Thoracic aorta (tissue), 2 donors: ENCODE measurements around the gene CCDC15. TPM values are rescaled to one million over a fixed set of nuclear protein-coding genes. Genes with fewer than 3 reads are reported as not detected.

Experiments
- ATAC-seq: fragments of 150-250 bp; one replicate; pipeline ENCODE4 v1.8.0; 2017; ENCODE audit warnings: low read depth; ENCODE audit not compliant: insufficient number of reproducible peaks, low FRiP score
- DNase-seq: peaks from one replicate; pipeline ENCODE4 v3.0.0-alpha.2; 2020; ENCODE audit warnings: low spot score
- H3K27ac ChIP-seq, 2 donors: fragments of 200-600 bp; sonication (generic); 1 replicate in 1 of 2; 2 replicates in 1 of 2; pipeline ENCODE4 v1.5.1; 2016; ENCODE audit warnings: mild to moderate bottlenecking in 2 of 2, moderate library complexity in 2 of 2
- H3K27me3 ChIP-seq: fragments of 200-600 bp; sonication (generic); replicated peaks from 2 replicates; pipeline ENCODE4 v1.6.0; 2016; ENCODE audit warnings: mild to moderate bottlenecking; ENCODE audit not compliant: insufficient read depth
- H3K36me3 ChIP-seq: fragments of 200-600 bp; sonication (generic); one replicate; pipeline ENCODE4 v1.5.1; 2016
- H3K4me1 ChIP-seq, 2 donors: fragments of 200-600 bp; sonication (generic); 1 replicate in 1 of 2; 2 replicates in 1 of 2; pipeline versions ENCODE4 v1.5.1 to v1.6.0; 2016; ENCODE audit warnings: low read depth in 2 of 2, mild to moderate bottlenecking in 1 of 2; ENCODE audit not compliant: control insufficient read depth in 1 of 2
- H3K4me3 ChIP-seq: fragments of 200-600 bp; sonication (generic); 2 replicates; pipeline ENCODE4 v1.5.1; 2016; ENCODE audit warnings: mild to moderate bottlenecking
- H3K9me3 ChIP-seq: fragments of 200-600 bp; sonication (generic); 2 replicates; pipeline ENCODE4 v1.5.1; 2016
- total RNA-seq, 2 donors: library from RNA; depleted of rRNA; stranded (reverse); fragments of >200 nt; gene quantifications; one replicate each; pipeline versions ENCODE4 v1.1.0 to v1.2.3, GENCODE V29; 2016
- TF ChIP-seq, protein P1 (sequence below): fragments of 200-600 bp; sonication (generic); IDR thresholded peaks from one replicate; pipeline ENCODE4 v1.5.1; 2019; ENCODE audit warnings: antibody characterized with exemption

Gene CCDC15
- total RNA-seq, 2 donors from 2014 or later = 0.49 to 1.2 TPM

DNA sequence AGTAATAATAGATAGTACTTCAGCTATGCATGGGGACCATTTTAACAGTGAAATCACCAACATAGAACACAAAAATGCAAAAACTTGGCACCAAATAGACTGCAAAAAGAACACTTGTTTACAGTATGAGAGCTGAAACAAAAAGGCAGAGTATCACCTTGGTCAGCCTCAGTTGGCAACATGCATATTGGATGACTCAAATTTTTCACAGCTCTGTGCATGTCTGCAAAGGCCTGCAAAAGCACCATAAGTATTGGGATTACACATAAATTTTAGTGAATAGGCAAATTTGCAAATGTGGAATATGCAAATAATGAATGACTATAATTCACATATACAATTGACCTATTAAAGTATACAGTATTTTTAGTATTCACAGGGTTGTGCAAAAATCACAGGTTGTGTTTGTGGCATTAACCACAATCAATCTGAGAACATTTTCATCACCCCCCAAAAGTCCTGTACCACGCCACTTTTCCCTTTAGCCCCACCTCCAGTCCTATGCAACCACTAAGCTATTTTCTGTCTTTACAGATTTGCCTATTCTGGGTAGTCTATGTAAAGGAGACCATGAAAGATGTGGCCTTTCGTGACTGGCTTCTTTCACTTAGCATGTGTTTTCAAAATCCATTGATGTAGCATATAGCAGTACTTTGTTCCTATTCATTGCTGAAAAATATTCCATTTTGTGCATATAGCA lies 47.2 kb downstream of the CCDC15 start:
- TF ChIP-seq, protein P1, sequence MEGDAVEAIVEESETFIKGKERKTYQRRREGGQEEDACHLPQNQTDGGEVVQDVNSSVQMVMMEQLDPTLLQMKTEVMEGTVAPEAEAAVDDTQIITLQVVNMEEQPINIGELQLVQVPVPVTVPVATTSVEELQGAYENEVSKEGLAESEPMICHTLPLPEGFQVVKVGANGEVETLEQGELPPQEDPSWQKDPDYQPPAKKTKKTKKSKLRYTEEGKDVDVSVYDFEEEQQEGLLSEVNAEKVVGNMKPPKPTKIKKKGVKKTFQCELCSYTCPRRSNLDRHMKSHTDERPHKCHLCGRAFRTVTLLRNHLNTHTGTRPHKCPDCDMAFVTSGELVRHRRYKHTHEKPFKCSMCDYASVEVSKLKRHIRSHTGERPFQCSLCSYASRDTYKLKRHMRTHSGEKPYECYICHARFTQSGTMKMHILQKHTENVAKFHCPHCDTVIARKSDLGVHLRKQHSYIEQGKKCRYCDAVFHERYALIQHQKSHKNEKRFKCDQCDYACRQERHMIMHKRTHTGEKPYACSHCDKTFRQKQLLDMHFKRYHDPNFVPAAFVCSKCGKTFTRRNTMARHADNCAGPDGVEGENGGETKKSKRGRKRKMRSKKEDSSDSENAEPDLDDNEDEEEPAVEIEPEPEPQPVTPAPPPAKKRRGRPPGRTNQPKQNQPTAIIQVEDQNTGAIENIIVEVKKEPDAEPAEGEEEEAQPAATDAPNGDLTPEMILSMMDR = no peak
- ATAC-seq = no peak
- Histone ChIP-seq H3K9me3 (no peaks in the 10 kb centered on the region), H3K4me1 (no peaks in the 10 kb centered on the region), H3K27me3 (no peaks in the 10 kb centered on the region), H3K4me3 (no peak overlapping the region), H3K27ac (no peak overlapping the region), H3K36me3 (no peaks in the 10 kb centered on the region)
- DNase-seq = no peak

DNA sequence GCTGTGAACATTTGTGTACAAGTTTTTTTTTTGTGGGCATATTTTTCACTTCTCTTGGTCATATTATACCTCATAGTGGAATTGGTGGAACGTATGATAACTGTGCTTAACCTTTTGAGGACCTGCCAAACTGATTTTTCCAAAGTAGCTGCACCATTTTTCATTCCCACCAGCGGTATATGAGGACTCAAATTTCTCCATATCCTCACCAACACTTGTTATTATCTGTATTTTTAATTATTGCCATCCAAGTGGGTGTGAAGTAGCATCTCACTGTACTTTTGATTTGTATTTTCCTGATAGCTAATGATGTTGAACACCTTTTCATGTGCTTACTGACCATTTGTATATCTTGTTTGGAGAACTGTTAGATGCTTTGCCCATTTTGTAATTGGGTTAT lies 47.8 kb downstream of the CCDC15 start:
- Histone ChIP-seq H3K4me3 (no peak overlapping the region), H3K27ac (no peak overlapping the region), H3K27me3 (no peaks in the 10 kb centered on the region), H3K36me3 (no peaks in the 10 kb centered on the region), H3K4me1 (no peaks in the 10 kb centered on the region), H3K9me3 (no peaks in the 10 kb centered on the region)
- no peak for DNase-seq
- no peak for ATAC-seq
- TF ChIP-seq, protein P1 = no peak

DNA sequence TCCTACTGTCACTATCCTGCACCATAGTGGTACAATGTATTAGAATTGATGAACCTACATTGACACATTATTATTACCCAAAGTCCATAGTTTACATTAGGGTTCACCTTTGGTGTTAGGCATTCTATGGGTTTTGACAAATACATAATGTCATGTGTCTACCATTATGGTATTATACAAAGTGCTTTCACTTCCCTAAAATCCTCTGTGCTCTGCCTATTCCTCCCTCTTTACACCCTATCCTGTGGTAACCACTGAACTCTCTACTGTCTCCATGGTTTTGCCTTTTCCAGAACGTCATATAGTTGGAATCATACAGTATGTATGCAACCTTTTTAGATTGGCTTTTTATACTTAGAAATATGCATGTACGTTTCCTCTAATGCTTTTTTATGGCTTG lies 51.5 kb downstream of the CCDC15 start:
- Histone ChIP-seq H3K36me3 (no peaks in the 10 kb centered on the region), H3K9me3 (no peaks in the 10 kb centered on the region), H3K27me3 (no peaks in the 10 kb centered on the region), H3K27ac (no peak overlapping the region), H3K4me1 (no peaks in the 10 kb centered on the region), H3K4me3 (no peak overlapping the region)
- DNase-seq (no peak), ATAC-seq (no peak)
- TF ChIP-seq, protein P1 = no peak

DNA sequence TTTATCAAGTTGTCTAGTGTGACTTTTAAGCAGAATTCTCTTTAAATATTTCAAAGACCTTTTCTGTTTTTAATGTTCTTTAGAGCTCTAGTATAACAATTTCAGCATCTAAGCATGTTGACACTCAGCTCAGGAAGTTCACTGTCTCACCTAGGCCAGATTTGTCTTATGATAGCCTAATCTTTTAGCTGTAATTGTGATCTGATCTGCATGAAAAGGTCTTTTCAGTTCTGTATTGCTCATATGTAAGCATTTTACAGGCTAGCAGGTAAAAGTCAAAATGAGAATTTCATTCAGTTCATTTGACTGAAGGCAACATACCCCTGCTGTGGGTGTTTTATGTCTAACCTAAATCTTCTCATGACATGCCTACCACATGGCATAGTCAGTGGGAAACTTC lies 62.4 kb downstream of the CCDC15 start:
- no peaks in the 10 kb centered on the region for H3K9me3 ChIP-seq
- DNase-seq (no peak), ATAC-seq (no peak)
- TF ChIP-seq, protein P1 = no peak
- no peak overlapping the region for H3K27ac ChIP-seq
- H3K27me3 ChIP-seq = no peaks in the 10 kb centered on the region
- H3K36me3 ChIP-seq = no peaks in the 10 kb centered on the region
- H3K4me3 ChIP-seq = no peak overlapping the region
- H3K4me1 ChIP-seq = peaks cover 0 to 10% of the 10 kb centered on the region in 2 donors

DNA sequence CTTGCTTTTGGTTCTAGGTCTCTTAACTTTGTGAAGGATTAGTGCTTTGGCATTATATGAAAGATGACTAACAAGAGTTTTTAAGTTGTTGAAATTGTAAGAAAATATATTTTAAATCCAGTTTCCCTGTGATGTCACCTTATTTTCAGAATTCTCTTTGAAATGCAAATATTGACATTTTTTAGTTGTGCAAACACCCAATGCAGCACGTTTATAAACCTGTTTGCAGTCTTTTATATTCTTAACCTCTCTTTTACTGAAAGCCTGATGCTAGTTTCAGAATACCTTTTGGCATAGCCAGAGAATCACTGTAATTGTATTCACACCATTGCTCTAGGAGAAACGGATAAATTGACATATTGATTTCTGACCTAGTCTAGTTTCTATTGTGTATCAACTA lies 66.3 kb downstream of the CCDC15 start:
- ATAC-seq (no peak), DNase-seq (no peak)
- H3K27ac ChIP-seq = no peak overlapping the region
- H3K27me3 ChIP-seq = no peaks in the 10 kb centered on the region
- H3K4me3 ChIP-seq = no peak overlapping the region
- H3K9me3 ChIP-seq = no peaks in the 10 kb centered on the region
- TF ChIP-seq, protein P1 = no peak
- peaks cover 0 to 10% of the 10 kb centered on the region in 2 donors for H3K4me1 ChIP-seq
- H3K36me3 ChIP-seq = no peaks in the 10 kb centered on the region
